Stimulated activated naive B cell treated with anti-CD40 and anti-IgM and Interleukin-4, amounts not matched to agents 10 μg/mL and 1 μg/mL and 100 μg/mL, for 72 hours (primary cell): ENCODE measurements around the gene CSAD.
"Not testable (repeated sequence)": the region's sequence is repeated elsewhere in the genome, so short reads cannot be mapped to it uniquely, and the experiment has no call there.

ENCODE experiments used
- ATAC-seq, 2 donors: fragments of 150-1000 bp; cut with Tn5 transposase; replicated peaks; 2 replicates each; pipeline ENCODE4 v1.10.0; 2021; ENCODE audit warnings: moderate library complexity in 1 of 2
- DNase-seq: peaks from one replicate; pipeline ENCODE4 v3.0.0; 2021
- H3K27ac Mint-ChIP-seq: one replicate; pipeline ENCODE4 v1.8.0; 2022; ENCODE audit warnings: mild to moderate bottlenecking, mixed read lengths
- H3K27me3 Mint-ChIP-seq, 2 donors: one replicate each; pipeline ENCODE4 v1.8.0; 2022; ENCODE audit warnings: mixed read lengths in 2 of 2
- H3K36me3 Mint-ChIP-seq, 2 donors: one replicate each; pipeline ENCODE4 v1.8.0; 2022; ENCODE audit warnings: mixed read lengths in 2 of 2, mild to moderate bottlenecking in 1 of 2
- H3K4me1 Mint-ChIP-seq, 2 donors: one replicate each; pipeline ENCODE4 v1.8.0; 2022; ENCODE audit warnings: mixed read lengths in 2 of 2, mild to moderate bottlenecking in 1 of 2
- H3K4me3 Mint-ChIP-seq, 2 donors: one replicate each; pipeline ENCODE4 v1.8.0; 2022; ENCODE audit warnings: mild to moderate bottlenecking in 2 of 2, mixed read lengths in 2 of 2, moderate library complexity in 1 of 2
- H3K9me3 Mint-ChIP-seq, 2 donors: one replicate each; pipeline ENCODE4 v1.8.0; 2022; ENCODE audit warnings: mixed read lengths in 2 of 2, mild to moderate bottlenecking in 1 of 2

CSAD gene

GRCh38 chr12:53115112-53115890, 65.4 kb downstream of the CSAD start:
- DNase-seq (no peak), ATAC-seq (peak in 1 of 2 donors; percentile 45)
- no peaks in the 10 kb centered on the region for H3K36me3 Mint-ChIP-seq
- H3K4me3 Mint-ChIP-seq: no peak overlapping the region
- no peaks in the 10 kb centered on the region for H3K4me1 Mint-ChIP-seq
- no peaks in the 10 kb centered on the region for H3K9me3 Mint-ChIP-seq
- H3K27ac Mint-ChIP-seq: no peak overlapping the region
- H3K27me3 Mint-ChIP-seq: no peaks in the 10 kb centered on the region

GRCh38 chr12:53113951-53114350, 66.8 kb downstream of the CSAD start:
- DNase-seq (no peak), ATAC-seq (no peak)
- H3K4me3 Mint-ChIP-seq: no peak overlapping the region
- H3K9me3 Mint-ChIP-seq: no peaks in the 10 kb centered on the region
- H3K27ac Mint-ChIP-seq: no peak overlapping the region
- H3K27me3 Mint-ChIP-seq: no peaks in the 10 kb centered on the region
- H3K36me3 Mint-ChIP-seq: no peaks in the 10 kb centered on the region
- no peaks in the 10 kb centered on the region for H3K4me1 Mint-ChIP-seq

GRCh38 chr12:53113136-53113705, 67.5 kb downstream of the CSAD start:
- H3K4me3 Mint-ChIP-seq: no peak overlapping the region
- H3K27ac Mint-ChIP-seq: no peak overlapping the region
- no peaks in the 10 kb centered on the region for H3K4me1 Mint-ChIP-seq
- H3K9me3 Mint-ChIP-seq: no peaks in the 10 kb centered on the region
- no peak for ATAC-seq
- H3K27me3 Mint-ChIP-seq: no peaks in the 10 kb centered on the region
- DNase-seq: no peak
- no peaks in the 10 kb centered on the region for H3K36me3 Mint-ChIP-seq

GRCh38 chr12:53112431-53112830, 68.3 kb downstream of the CSAD start:
- not testable (repeated sequence) for H3K27ac Mint-ChIP-seq, ATAC-seq, H3K4me3 Mint-ChIP-seq, H3K36me3 Mint-ChIP-seq, H3K4me1 Mint-ChIP-seq, H3K9me3 Mint-ChIP-seq, H3K27me3 Mint-ChIP-seq, DNase-seq
